ENCODE data around the gene ATP6AP2. TPM values are rescaled to one million over a fixed set of nuclear protein-coding genes. Genes with fewer than 3 reads are reported as not detected.
A peak's percentile ranks its signal among the peaks of the same experiment; 100 is the strongest.

Gene ATP6AP2
- total and polyA plus RNA-seq, 7 donors = 16.8 to 121 (median 86.4) TPM

DNA sequence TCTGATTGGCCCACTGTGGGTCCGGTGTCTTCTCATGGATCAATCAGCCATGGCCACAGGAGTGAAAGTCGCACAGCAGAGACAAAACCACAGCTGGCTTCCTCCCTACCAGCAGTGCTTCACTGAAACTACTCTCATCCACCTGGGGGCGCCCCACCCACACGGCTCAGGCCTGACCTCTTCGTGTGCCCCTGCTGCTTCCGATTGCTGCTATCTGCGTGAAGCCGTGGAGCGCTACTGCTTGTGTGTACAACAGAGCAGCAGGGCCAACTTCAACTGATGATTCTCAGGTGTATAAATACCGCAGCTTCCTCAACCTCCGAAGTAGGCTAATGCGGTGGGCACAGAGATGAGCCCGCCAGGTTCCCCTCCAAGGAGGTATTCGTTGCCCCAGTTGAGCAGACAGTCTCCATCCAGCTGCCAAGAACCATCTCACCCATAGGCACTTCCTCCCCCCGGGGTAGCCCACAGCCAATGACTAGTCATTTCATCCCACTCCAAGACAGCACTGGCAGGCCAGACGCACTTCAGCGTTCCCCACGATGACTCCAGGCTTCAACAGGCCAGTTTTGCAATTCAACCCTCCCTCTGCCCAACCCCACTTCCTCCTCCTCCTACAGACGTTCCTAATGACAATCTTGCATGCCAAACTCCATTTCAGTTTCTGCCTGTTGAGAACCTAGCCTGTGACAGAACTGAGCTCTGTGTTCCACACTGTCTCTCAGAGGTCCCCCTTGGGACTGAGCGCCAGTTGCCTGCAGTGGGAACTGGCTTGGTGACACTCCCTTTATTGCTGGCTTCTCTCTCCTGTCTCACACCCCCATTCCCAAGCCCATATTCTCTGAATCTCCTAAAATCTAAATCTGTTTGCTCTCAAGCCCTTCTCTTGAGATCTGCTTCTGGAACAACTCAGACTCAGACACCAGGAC lies 41.3 kb upstream of the ATP6AP2 start:
- TF ChIP-seq POLR2A (IDR thresholded peaks at IDR 0.05) = no peak
- TF ChIP-seq, protein P1, sequence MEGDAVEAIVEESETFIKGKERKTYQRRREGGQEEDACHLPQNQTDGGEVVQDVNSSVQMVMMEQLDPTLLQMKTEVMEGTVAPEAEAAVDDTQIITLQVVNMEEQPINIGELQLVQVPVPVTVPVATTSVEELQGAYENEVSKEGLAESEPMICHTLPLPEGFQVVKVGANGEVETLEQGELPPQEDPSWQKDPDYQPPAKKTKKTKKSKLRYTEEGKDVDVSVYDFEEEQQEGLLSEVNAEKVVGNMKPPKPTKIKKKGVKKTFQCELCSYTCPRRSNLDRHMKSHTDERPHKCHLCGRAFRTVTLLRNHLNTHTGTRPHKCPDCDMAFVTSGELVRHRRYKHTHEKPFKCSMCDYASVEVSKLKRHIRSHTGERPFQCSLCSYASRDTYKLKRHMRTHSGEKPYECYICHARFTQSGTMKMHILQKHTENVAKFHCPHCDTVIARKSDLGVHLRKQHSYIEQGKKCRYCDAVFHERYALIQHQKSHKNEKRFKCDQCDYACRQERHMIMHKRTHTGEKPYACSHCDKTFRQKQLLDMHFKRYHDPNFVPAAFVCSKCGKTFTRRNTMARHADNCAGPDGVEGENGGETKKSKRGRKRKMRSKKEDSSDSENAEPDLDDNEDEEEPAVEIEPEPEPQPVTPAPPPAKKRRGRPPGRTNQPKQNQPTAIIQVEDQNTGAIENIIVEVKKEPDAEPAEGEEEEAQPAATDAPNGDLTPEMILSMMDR (IDR thresholded peaks at IDR 0.05) = no peak
- no peak for TF ChIP-seq EP300 (IDR thresholded peaks at IDR 0.05)
- TF ChIP-seq POLR2AphosphoS5 (IDR thresholded peaks at IDR 0.05) = no peak
- H3K36me3 ChIP-seq = no peaks in the 10 kb centered on the region
- H3K27ac ChIP-seq = peak overlapping the region in 1 of 4 donors; percentile 27
- 39 to 56% methylated on average over 20 of the region's 20 CpGs for WGBS, 2 donors
- intact Hi-C loops (cut with DNase I) = loop anchor here (5.0 to 10.0 kb wide), 2 partner anchors 43 to 105 kb away; partner anchors contain the start of genes ATP6AP2 and CXorf38
- H3K27me3 ChIP-seq = no peaks in the 10 kb centered on the region
- no peak overlapping the region for H3K4me3 ChIP-seq
- peaks cover 0 to 17% (median 5%) of the 10 kb centered on the region in 4 donors for H3K4me1 ChIP-seq
- DNase-seq = peak; percentile 67
- H3K9me3 ChIP-seq = no peaks in the 10 kb centered on the region

DNA sequence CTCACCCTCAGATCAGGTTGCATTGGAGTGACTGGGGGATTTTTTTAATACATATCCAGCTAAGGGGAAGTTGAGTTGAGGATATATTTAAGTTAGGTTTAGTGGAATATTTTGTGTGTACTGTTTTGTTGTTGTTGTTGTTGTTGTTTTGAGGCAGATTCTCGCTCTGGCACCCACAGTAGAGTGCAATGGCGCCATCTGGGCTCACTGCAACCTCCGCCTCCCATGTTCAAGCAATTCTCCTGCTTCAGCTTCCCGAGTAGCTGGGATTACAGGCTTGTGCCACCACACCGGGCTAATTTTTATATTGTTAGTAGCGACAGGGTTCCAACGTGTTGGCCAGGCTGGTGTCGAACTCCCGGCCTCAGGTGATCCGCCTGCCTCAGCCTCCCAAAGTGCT lies 38.6 kb upstream of the ATP6AP2 start:
- Histone ChIP-seq H3K4me3 (no peak overlapping the region), H3K27ac (no peak overlapping the region), H3K36me3 (no peaks in the 10 kb centered on the region), H3K4me1 (peaks cover 0 to 17% (median 5%) of the 10 kb centered on the region in 4 donors), H3K9me3 (no peaks in the 10 kb centered on the region), H3K27me3 (no peaks in the 10 kb centered on the region)
- intact Hi-C loops (cut with DNase I) = loop anchor here (5.0 to 10.0 kb wide), 2 partner anchors 40 to 103 kb away; partner anchors contain the start of genes ATP6AP2 and CXorf38
- 91% methylated on average over 10 of the region's 10 CpGs for WGBS, 2 donors
- TF ChIP-seq EP300 (IDR thresholded peaks at IDR 0.05) (no peak), POLR2AphosphoS5 (IDR thresholded peaks at IDR 0.05) (no peak), POLR2A (IDR thresholded peaks at IDR 0.05) (no peak)
- TF ChIP-seq, protein P1 (IDR thresholded peaks at IDR 0.05) = no peak
- DNase-seq = no peak

DNA sequence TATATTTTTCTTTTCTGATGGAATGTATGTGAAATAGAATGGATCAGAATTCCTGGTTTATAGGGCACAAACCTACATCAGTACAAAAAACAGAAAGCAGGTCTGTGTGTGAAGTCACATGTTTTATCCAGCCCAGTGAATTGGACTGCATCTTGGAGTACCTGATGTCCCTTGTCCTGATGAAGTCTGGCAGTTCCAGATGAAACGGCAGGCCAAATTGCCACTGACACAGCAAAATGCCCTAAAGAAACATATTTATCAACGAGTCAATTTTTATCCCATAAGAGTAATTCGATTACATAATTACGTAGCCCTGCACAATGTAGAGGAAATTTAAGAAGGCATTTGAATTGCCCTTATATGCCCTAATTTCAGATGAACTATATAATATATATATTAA lies 37.8 kb upstream of the ATP6AP2 start:
- no peaks in the 10 kb centered on the region for H3K36me3 ChIP-seq
- DNase-seq = no peak
- H3K4me3 ChIP-seq = no peak overlapping the region
- WGBS, 2 donors = 87 to 91% methylated on average over 4 of the region's 4 CpGs
- H3K27ac ChIP-seq = no peak overlapping the region
- TF ChIP-seq POLR2AphosphoS5 (IDR thresholded peaks at IDR 0.05) = no peak
- no peak for TF ChIP-seq POLR2A (IDR thresholded peaks at IDR 0.05)
- TF ChIP-seq, protein P1 (IDR thresholded peaks at IDR 0.05) = no peak
- TF ChIP-seq EP300 (IDR thresholded peaks at IDR 0.05) = no peak
- intact Hi-C loops (cut with DNase I) = loop anchor here (5.0 to 10.0 kb wide), 2 partner anchors 39 to 102 kb away; partner anchors contain the start of genes ATP6AP2 and CXorf38
- H3K4me1 ChIP-seq = peaks cover 0 to 17% (median 5%) of the 10 kb centered on the region in 4 donors
- H3K9me3 ChIP-seq = no peaks in the 10 kb centered on the region
- no peaks in the 10 kb centered on the region for H3K27me3 ChIP-seq

DNA sequence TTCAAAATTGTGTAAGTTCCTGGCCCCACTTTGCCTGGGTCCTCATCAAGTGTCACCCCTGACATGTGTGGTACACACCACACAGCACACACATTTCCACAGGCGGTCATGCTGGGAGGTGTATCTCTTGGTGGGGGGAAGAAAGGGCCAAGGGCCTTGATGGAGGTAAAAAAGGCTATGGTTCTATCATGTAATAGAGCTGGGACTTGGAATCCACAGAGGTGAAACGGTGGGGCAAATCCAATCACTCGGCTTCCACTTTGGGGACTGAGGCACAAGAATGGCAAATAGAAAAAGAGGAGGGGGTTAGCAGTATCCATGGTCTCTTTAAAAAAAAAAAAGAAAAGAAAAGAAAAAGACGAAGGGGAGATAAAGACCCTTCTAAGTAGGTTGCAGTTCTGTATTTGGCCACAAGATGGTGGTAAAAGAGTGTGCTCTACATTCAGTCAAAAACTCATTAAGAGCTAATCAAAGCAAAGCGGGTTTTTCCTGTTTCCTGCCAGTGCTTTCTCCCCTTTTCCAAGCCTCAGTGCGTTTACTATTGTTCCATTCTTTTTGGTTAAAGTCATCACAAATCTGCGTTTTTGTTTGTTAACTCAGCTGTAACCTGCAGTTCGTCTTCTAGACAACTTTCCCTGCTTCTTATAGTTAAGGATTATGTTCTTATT lies 37.0 kb upstream of the ATP6AP2 start:
- intact Hi-C loops (cut with DNase I) = loop anchor here (5.0 to 10.0 kb wide), 2 partner anchors 39 to 101 kb away; partner anchors contain the start of genes ATP6AP2 and CXorf38
- TF ChIP-seq, protein P1 (IDR thresholded peaks at IDR 0.05) = peak; percentile 41 to 68 (median 56)
- no peak for TF ChIP-seq POLR2AphosphoS5 (IDR thresholded peaks at IDR 0.05)
- Histone ChIP-seq H3K9me3 (no peaks in the 10 kb centered on the region), H3K27me3 (no peaks in the 10 kb centered on the region), H3K4me1 (peaks cover 0 to 13% (median 5%) of the 10 kb centered on the region in 4 donors), H3K27ac (no peak overlapping the region), H3K36me3 (no peaks in the 10 kb centered on the region), H3K4me3 (no peak overlapping the region)
- 4 to 7% methylated on average over 8 of the region's 8 CpGs for WGBS, 2 donors
- DNase-seq = no peak
